ENCODE measurements around the gene CNTN2. TPM values are rescaled to one million over a fixed set of nuclear protein-coding genes. Genes with fewer than 3 reads are reported as not detected.

CNTN2 gene
- total RNA-seq, 4 donors from 2014 or later = 1.4 to 6.7 (median 1.8) TPM

GRCh38 chr1:205046870-205047269 lies 3.9 kb downstream of the CNTN2 start:
- in situ Hi-C loops (cut with MboI; ENCODE audit: low pct_ligation_motif_present in 1 of 4, low pct_unique_long_range_greater_than_20kb in 1 of 4, low sequenced_read_pairs in 3 of 4) (no loop called here), intact Hi-C loops (cut with DNase I; ENCODE audit: low total_unique reads) (no loop called here)
- Histone ChIP-seq H3K36me3 (no peaks in the 10 kb centered on the region), H3K4me1 (peaks cover 0 to 7% (median 0%) of the 10 kb centered on the region in 4 donors), H3K4me3 (no peak overlapping the region), H3K9me3 (no peaks in the 10 kb centered on the region), H3K27ac (no peak overlapping the region), H3K27me3 (peaks cover 50% of the 10 kb centered on the region)
- no peak for DNase-seq
- TF ChIP-seq POLR2A (IDR thresholded peaks at IDR 0.05) = no peak
- TF ChIP-seq CTCF (IDR thresholded peaks at IDR 0.05) = no peak
- no peak for TF ChIP-seq POLR2AphosphoS5 (IDR thresholded peaks at IDR 0.05)
- no peak for TF ChIP-seq EP300 (IDR thresholded peaks at IDR 0.05; ENCODE audit: low read depth)
- 38% methylated on average over 4 of the region's 4 CpGs; no CpG with 5 or more reads in 1 of the 2 donors for WGBS, 2 donors (ENCODE audit: low coverage in 1 of 2)

- H3K36me3 ChIP-seq = no peaks in the 10 kb centered on the region
- no peak overlapping the region for H3K4me3 ChIP-seq
- in situ Hi-C loops (cut with MboI; ENCODE audit: low pct_ligation_motif_present in 1 of 4, low pct_unique_long_range_greater_than_20kb in 1 of 4, low sequenced_read_pairs in 3 of 4) = no loop called here
- WGBS, 2 donors (ENCODE audit: low coverage in 1 of 2) = 66% methylated on average over 5 of the region's 5 CpGs; no CpG with 5 or more reads in 1 of the 2 donors
- no peaks in the 10 kb centered on the region for H3K9me3 ChIP-seq
- no peak overlapping the region for H3K27ac ChIP-seq
- peaks cover 0 to 4% (median 0%) of the 10 kb centered on the region in 4 donors for H3K4me1 ChIP-seq
- DNase-seq = no peak
- intact Hi-C loops (cut with DNase I; ENCODE audit: low total_unique reads) = no loop called here
- H3K27me3 ChIP-seq = peaks cover 40% of the 10 kb centered on the region
- TF ChIP-seq CTCF (IDR thresholded peaks at IDR 0.05) = no peak
Observed at GRCh38 chr1:205047764-205048231, 4.8 kb downstream of the CNTN2 start.

- DNase-seq = no peak
- Histone ChIP-seq H3K27ac (no peak overlapping the region), H3K27me3 (peaks cover 34% of the 10 kb centered on the region), H3K36me3 (no peaks in the 10 kb centered on the region), H3K9me3 (no peaks in the 10 kb centered on the region), H3K4me1 (no peaks in the 10 kb centered on the region), H3K4me3 (no peak overlapping the region)
- intact Hi-C loops (cut with DNase I; ENCODE audit: low total_unique reads) (no loop called here), in situ Hi-C loops (cut with MboI; ENCODE audit: low pct_ligation_motif_present in 1 of 4, low pct_unique_long_range_greater_than_20kb in 1 of 4, low sequenced_read_pairs in 3 of 4) (no loop called here)
- 77 to 90% methylated on average over 4 to 9 of the region's 9 CpGs for WGBS, 2 donors (ENCODE audit: low coverage in 1 of 2)
- TF ChIP-seq POLR2AphosphoS5 (IDR thresholded peaks at IDR 0.05) = no peak
- no peak for TF ChIP-seq EP300 (IDR thresholded peaks at IDR 0.05; ENCODE audit: low read depth)
- no peak for TF ChIP-seq CTCF (IDR thresholded peaks at IDR 0.05)
- TF ChIP-seq POLR2A (IDR thresholded peaks at IDR 0.05) = no peak
Observed at GRCh38 chr1:205048382-205048781, 5.4 kb downstream of the CNTN2 start.

GRCh38 chr1:205049479-205049878 lies 6.5 kb downstream of the CNTN2 start:
- 73% methylated on average over 6 of the region's 6 CpGs; no CpG with 5 or more reads in 1 of the 2 donors for WGBS, 2 donors (ENCODE audit: low coverage in 1 of 2)
- DNase-seq = no peak
- Histone ChIP-seq H3K36me3 (no peaks in the 10 kb centered on the region), H3K27me3 (peaks cover 28% of the 10 kb centered on the region), H3K27ac (no peak overlapping the region), H3K4me3 (no peak overlapping the region), H3K4me1 (no peaks in the 10 kb centered on the region), H3K9me3 (no peaks in the 10 kb centered on the region)
- intact Hi-C loops (cut with DNase I; ENCODE audit: low total_unique reads) = no loop called here
- TF ChIP-seq CTCF (IDR thresholded peaks at IDR 0.05) (no peak), POLR2AphosphoS5 (IDR thresholded peaks at IDR 0.05) (no peak), EP300 (IDR thresholded peaks at IDR 0.05; ENCODE audit: low read depth) (no peak)
- in situ Hi-C loops (cut with MboI; ENCODE audit: low pct_ligation_motif_present in 1 of 4, low pct_unique_long_range_greater_than_20kb in 1 of 4, low sequenced_read_pairs in 3 of 4) = no loop called here
